Fibroblast of lung (primary cell): ENCODE results near the gene TBC1D14.

Source experiments
- EZH2 ChIP-seq: IDR thresholded peaks from 2 replicates; pipeline ENCODE4 v1.5.1; 2012; ENCODE audit warnings: low read length, control low read depth, mild to moderate bottlenecking; ENCODE audit errors: missing control alignments
- TF ChIP-seq, protein P1 (sequence below), 2 donors: IDR thresholded peaks in 1 of 2; conservative IDR thresholded peaks in 1 of 2; 1 replicate in 1 of 2; 2 replicates in 1 of 2; pipeline ENCODE4 v1.5.1; 2011 to 2012; ENCODE audit warnings: low read length in 2 of 2, control low read depth in 1 of 2, inconsistent platforms in 1 of 2, low read depth in 1 of 2, mild to moderate bottlenecking in 1 of 2

- TF ChIP-seq, protein P1, sequence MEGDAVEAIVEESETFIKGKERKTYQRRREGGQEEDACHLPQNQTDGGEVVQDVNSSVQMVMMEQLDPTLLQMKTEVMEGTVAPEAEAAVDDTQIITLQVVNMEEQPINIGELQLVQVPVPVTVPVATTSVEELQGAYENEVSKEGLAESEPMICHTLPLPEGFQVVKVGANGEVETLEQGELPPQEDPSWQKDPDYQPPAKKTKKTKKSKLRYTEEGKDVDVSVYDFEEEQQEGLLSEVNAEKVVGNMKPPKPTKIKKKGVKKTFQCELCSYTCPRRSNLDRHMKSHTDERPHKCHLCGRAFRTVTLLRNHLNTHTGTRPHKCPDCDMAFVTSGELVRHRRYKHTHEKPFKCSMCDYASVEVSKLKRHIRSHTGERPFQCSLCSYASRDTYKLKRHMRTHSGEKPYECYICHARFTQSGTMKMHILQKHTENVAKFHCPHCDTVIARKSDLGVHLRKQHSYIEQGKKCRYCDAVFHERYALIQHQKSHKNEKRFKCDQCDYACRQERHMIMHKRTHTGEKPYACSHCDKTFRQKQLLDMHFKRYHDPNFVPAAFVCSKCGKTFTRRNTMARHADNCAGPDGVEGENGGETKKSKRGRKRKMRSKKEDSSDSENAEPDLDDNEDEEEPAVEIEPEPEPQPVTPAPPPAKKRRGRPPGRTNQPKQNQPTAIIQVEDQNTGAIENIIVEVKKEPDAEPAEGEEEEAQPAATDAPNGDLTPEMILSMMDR (conservative IDR thresholded peaks at IDR 0.05 in 1 of 2, IDR thresholded peaks at IDR 0.05 in 1 of 2; ENCODE audit: low read depth in 1 of 2, low read length in 2 of 2): no peak
- TF ChIP-seq EZH2: no peak
Observed at GRCh38 chr4:6955261-6955911, 45.8 kb downstream of the TBC1D14 start.
